GM21717 (cell line): ENCODE data around the gene RIT1.

Source experiments
- ATAC-seq: cut with Tn5 transposase; IDR thresholded peaks from one replicate; pipeline ENCODE4 v1.9.1; 2021; ENCODE audit warnings: mild to moderate bottlenecking, moderate library complexity; ENCODE audit not compliant: unreplicated experiment

The RIT1 gene

GRCh38 chr1:155911156-155912055 is at the start of gene RIT1:
Gene RIT1, minus strand, starts transcription at chr1:155911349. Its CDS starts 588 bp downstream, at chr1:155910761.
- peak; percentile 60 for ATAC-seq

- no peak for ATAC-seq
Measured at GRCh38 chr1:155960081-155960745, 49.1 kb upstream of the RIT1 start.

- no peak for ATAC-seq
Measured at GRCh38 chr1:155957411-155957915, 46.3 kb upstream of the RIT1 start.

- no peak for ATAC-seq
Measured at GRCh38 chr1:155954645-155955044, 43.5 kb upstream of the RIT1 start.

- no peak for ATAC-seq
Measured at GRCh38 chr1:155952505-155952890, 41.3 kb upstream of the RIT1 start.

- no peak for ATAC-seq
Measured at GRCh38 chr1:155951753-155952504, 40.8 kb upstream of the RIT1 start.

GRCh38 chr1:155950829-155951228 is 39.7 kb upstream of the RIT1 start:
- no peak for ATAC-seq

GRCh38 chr1:155947741-155948140 is 36.6 kb upstream of the RIT1 start:
- no peak for ATAC-seq

- ATAC-seq = no peak
Measured at GRCh38 chr1:155947292-155947691, 36.1 kb upstream of the RIT1 start.

GRCh38 chr1:155946633-155947219 is 35.6 kb upstream of the RIT1 start:
- ATAC-seq = peak; percentile 13

- no peak for ATAC-seq
Measured at GRCh38 chr1:155944444-155944799, 33.3 kb upstream of the RIT1 start.

GRCh38 chr1:155942578-155943141 is 31.5 kb upstream of the RIT1 start:
- ATAC-seq = no peak

GRCh38 chr1:155941845-155942531 is 30.8 kb upstream of the RIT1 start:
- ATAC-seq = no peak

- no peak for ATAC-seq
Measured at GRCh38 chr1:155940993-155941844, 30.1 kb upstream of the RIT1 start, which contains the start of gene RXFP4. Gene RXFP4, plus strand, starts transcription at chr1:155941638. Its CDS starts 72 bp downstream, at chr1:155941710.

- ATAC-seq = no peak
Measured at GRCh38 chr1:155940482-155940992, 29.4 kb upstream of the RIT1 start.

- ATAC-seq = no peak
Measured at GRCh38 chr1:155938220-155938627, 27.1 kb upstream of the RIT1 start.

- no peak for ATAC-seq
Measured at GRCh38 chr1:155934936-155935590, 23.9 kb upstream of the RIT1 start.
